ENCODE data around the gene MAPK1.
"Not testable (repeated sequence)": the region's sequence is repeated elsewhere in the genome, so short reads cannot be mapped to it uniquely, and the experiment has no call there.

MAPK1 gene

GRCh38 chr22:21867528-21868266 is at the start of gene MAPK1:
MAPK1 (minus strand) TSS chr22:21867645; CDS start chr22:21867440, 205 bp downstream.
- peak; percentile 88 for DNase-seq (ENCODE audit: low spot score)

DNA sequence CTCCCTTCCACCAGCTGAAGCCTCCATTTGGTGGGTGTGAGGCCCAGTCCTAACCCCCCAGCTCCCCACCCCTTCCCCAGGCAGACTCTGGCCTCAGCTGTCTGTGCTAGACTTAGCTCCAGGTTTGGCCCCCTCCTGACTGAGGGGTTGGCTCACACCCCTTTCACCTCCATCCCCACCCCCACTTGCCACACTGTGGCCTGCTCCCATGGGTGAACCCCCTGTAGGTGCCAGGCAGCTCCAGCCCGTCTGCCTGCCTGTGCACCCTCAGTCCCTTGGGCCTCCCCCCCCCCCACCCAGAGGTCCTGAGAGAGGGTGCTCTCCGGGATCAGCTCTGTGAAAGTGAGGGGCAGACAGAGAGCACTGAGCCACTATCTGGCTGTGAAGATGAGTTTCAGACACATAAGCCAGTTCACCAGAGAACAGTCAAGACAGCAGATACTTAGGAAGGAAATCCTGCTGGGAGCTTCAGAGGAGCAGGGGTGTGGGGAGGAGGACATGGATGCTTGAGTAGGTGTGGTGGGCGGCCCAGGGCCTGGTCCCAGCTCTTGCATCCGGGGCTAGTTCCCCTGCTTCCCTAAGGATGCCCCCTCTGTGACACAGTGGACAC is 49.0 kb upstream of the MAPK1 start:
- DNase-seq (ENCODE audit: low spot score), result no peak

DNA sequence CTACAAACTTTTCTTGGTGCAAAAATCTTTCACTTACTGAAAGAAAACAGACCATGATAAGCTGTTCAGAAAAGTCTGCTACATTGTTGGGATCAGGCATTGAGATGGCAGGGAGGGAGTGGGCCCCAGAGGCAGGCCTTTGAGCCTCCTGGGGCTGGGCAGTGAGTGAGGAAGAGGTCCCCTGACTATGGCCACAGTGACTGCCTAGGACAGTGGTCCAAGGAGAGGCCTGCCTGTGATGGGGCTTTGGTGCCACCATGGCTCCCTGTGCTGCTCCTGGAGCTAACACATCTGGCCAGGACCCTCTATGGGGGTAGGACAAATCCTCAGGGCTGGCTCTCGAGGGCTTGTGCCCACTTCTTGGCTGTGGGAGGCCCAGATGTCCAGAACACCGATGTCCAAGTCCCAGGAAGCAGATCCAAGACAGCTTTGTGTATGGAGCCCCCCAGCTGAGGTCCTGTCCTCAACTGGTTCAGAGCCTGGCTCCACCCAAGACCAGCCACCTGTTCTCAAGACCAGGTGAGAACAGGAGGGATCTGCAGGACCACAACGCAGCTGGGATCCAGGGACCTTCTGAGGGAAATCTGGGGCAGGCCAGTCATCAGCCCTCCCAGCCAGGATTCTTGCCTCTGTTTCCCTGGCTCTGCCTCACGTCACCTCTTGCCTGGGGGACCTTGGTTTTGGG is 48.3 kb upstream of the MAPK1 start:
- DNase-seq (ENCODE audit: low spot score), result no peak

- DNase-seq (ENCODE audit: low spot score), result not testable (repeated sequence)
Observed at GRCh38 chr22:21914033-21914642, 46.7 kb upstream of the MAPK1 start.

DNA sequence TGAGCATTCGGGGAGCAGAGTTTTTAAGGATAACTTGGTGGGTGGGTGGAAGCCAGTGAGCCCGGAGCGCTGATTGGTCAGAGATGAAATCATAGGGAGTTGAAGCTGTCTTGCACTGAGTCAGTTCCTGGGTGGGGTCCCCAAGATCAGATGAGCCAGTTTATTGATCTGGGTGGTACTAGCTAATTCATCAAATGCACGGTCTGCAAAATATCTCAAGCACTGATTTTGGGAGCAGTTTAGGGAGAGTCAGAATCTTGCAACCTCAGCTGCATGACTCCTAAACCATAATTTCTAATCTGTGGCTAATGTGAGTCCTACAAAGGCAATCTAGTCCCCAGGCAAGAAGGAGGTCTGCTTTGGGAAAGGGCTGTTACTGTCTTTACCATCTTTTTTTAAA is 42.9 kb upstream of the MAPK1 start:
- not testable (repeated sequence) for DNase-seq (ENCODE audit: low spot score)

DNA sequence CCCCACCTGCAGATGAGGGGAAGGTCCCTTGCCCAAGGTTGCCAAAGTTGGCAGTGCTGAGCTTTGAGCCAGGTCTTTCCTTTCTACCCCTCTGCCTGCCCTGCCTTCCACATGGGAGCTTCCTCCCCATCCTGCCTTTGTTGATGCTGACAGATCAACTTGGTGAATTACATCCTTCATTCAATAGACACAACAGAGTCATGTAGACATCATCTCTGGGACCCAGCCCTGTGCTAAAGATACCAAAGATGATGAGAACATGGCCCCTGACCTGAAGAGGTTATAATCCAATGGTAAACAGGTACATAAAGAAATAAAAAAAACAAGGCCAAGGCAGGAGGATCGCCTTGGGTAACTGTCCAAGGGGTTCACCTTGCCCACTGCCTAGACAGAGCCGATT is 42.4 kb upstream of the MAPK1 start:
- no peak for DNase-seq (ENCODE audit: low spot score)

GRCh38 chr22:21907638-21908522 is 40.4 kb upstream of the MAPK1 start:
- DNase-seq (ENCODE audit: low spot score), result no peak

GRCh38 chr22:21905234-21905633 is 37.8 kb upstream of the MAPK1 start:
- not testable (repeated sequence) for DNase-seq (ENCODE audit: low spot score)

GRCh38 chr22:21904250-21904789 is 36.9 kb upstream of the MAPK1 start:
- no peak for DNase-seq (ENCODE audit: low spot score)

GRCh38 chr22:21903283-21903682 is 35.8 kb upstream of the MAPK1 start:
- no peak for DNase-seq (ENCODE audit: low spot score)

GRCh38 chr22:21902296-21903087 is 35.0 kb upstream of the MAPK1 start:
- DNase-seq (ENCODE audit: low spot score), result no peak

DNA sequence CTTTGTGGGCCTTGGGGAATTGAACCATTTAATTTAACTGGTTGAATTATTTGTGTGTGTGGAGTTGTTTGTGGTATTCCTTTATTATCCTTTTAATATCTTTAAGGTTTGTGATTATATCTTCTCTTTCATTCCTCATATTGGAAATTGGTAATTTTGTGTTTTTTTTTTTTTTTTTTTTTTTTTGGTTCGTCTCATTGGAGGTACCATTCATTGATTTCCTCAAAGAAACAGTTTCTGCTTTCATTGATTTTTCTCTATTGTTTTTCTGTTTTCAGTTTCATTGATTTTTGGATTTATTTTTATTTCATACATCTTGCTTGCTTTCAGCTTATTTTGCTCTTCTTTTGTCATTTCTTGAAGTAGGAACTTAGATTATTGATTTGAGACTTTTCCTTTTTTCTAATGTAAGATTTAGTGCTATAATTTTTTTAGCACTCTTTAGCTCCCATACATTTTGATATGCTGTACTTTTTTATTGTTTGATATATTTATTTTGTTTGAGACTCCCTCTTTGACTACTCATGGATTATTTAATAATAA is 31.0 kb upstream of the MAPK1 start:
- no peak for DNase-seq (ENCODE audit: low spot score)

- DNase-seq (ENCODE audit: low spot score), result no peak
Observed at GRCh38 chr22:21896951-21897513, 29.6 kb upstream of the MAPK1 start.

GRCh38 chr22:21896275-21896674 is 28.8 kb upstream of the MAPK1 start:
- DNase-seq (ENCODE audit: low spot score), result not testable (repeated sequence)

GRCh38 chr22:21894799-21895198 is 27.4 kb upstream of the MAPK1 start:
- no peak for DNase-seq (ENCODE audit: low spot score)

DNA sequence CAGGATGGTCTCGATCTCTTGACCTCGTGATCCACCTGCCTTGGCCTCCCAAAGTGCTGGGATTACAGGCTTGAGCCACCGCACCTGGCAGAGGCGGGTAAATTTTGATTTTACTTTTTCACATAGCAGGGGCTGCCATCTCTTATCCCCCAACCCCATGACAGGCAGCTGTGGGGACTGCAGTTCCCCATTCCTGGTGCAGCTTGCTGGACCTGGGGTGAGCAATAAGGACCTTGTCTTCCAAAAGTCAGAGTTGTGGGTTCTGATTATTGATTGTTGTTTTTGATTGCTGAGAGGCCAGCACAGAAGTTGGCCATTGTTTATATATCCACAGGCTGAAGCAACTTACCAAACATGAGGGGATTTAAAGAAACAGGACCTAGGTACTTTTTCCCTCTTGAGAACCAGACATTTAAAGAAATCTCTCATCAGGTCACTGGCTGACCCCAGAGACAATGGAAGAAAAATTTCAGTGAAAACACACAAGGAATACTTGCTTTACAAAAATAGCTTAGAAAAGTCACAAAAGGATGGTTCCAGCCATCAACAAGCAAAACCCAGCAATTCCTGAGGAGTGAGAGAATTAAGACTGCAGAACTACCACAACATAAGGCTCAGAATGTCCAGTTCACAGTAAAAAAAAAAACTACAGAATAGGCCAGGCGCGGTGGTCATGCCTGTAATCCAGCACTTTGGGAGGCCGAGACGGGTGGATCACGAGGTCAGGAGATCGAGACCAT is 22.0 kb upstream of the MAPK1 start:
- no peak for DNase-seq (ENCODE audit: low spot score)

GRCh38 chr22:21887841-21888240 is 20.4 kb upstream of the MAPK1 start:
- no peak for DNase-seq (ENCODE audit: low spot score)

DNA sequence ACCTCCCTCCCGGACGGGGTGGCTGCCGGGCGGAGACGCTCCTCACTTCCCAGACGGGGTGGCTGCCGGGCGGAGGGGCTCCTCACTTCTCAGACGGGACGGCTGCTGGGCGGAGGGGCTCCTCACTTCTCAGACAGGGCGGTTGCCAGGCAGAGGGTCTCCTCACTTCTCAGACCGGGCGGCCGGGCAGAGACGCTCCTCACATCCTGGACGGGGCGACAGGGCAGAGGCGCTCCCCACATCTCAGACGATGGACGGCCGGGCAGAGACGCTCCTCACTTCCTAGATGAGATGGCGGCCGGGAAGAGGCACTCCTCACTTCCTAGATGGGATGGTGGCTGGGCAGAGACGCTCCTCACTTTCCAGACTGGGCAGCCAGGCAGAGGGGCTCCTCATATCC is 16.5 kb upstream of the MAPK1 start:
- not testable (repeated sequence) for DNase-seq (ENCODE audit: low spot score)

GRCh38 chr22:21882754-21883333 is 15.4 kb upstream of the MAPK1 start:
- not testable (repeated sequence) for DNase-seq (ENCODE audit: low spot score)

Measured in pons (tissue), 1 donor.